GM11168 (cell line): Measurements from ENCODE around the gene CEP68.
"Not testable (repeated sequence)": the region's sequence is repeated elsewhere in the genome, so short reads cannot be mapped to it uniquely, and the experiment has no call there.

Experiments used
- in situ Hi-C: fragments of 300-500 bp; cut with MboI; formaldehyde crosslinking; loops from one replicate; pipeline ENCODE4 v1.12.0; 2022; ENCODE audit warnings: low sequenced_read_pairs; ENCODE audit not compliant: unreplicated experiment

CEP68 gene, protein sequence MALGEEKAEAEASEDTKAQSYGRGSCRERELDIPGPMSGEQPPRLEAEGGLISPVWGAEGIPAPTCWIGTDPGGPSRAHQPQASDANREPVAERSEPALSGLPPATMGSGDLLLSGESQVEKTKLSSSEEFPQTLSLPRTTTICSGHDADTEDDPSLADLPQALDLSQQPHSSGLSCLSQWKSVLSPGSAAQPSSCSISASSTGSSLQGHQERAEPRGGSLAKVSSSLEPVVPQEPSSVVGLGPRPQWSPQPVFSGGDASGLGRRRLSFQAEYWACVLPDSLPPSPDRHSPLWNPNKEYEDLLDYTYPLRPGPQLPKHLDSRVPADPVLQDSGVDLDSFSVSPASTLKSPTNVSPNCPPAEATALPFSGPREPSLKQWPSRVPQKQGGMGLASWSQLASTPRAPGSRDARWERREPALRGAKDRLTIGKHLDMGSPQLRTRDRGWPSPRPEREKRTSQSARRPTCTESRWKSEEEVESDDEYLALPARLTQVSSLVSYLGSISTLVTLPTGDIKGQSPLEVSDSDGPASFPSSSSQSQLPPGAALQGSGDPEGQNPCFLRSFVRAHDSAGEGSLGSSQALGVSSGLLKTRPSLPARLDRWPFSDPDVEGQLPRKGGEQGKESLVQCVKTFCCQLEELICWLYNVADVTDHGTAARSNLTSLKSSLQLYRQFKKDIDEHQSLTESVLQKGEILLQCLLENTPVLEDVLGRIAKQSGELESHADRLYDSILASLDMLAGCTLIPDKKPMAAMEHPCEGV

DNA sequence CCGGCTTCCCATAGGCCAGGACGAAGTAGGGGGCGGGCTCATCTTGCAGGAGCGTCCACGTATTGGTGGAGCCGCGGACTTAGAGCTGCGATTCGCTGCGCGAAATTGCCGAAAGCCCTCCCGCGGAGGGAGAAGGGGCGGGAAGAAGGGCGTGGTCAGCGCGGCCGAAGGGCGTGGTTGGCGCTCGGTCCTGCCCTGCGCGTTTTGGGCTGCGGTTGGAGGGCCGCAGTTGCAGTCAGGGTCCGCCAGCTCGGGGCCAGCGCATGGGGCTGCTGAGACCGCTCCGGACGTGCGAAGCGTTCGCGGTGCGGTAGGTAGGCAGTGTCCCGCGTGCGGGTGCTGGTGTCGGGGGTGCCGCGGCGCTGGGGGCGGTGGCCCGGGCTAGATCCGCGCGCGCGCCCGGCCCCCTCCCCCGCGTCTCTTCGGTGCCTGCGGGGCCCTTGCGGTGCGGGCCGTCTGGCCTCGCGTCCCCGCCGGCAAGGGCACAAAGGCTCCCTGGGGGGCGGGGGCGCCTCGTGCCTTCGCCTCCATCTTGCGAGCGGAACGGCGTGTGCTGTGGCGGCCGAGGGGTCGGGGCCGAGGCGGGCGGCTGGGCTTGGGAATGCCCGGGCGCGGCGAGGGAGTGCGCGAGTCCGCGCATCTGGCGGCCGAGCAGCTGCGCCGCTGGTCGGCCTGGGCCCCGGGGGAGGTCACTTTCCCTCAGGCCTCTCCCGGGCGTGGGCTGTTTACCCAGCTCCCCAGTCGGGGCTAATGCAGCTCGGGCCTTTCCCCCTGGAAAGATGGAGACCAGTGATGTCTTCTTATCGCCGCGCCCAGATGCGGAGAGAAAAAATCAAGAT is at the start of gene CEP68:
Gene CEP68 (plus strand): TSS at position 202 of the 839 bp plus-strand sequence. CDS start 13,029 bp downstream, outside the sequence.
- in situ Hi-C loops = no loop called here

DNA sequence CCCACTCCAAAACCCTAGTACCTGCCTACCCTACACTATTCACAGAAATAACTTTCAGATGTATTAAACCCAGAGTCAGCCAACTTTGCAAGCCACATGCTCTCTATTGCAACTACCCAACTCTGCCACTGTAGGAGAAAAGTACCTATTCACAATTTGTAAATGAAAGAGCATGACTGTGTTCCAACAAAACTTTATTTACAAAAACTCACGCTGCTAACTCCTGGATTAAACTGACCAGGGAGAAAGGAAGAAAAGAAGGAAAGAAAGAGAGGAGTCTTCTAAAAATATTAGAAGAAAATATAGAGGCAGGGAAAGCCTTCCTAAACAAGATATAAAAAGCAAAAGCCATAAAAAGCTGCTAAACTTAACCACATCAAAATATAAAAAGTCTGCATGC is 42.4 kb upstream of the CEP68 start:
- in situ Hi-C loops = no loop called here

DNA sequence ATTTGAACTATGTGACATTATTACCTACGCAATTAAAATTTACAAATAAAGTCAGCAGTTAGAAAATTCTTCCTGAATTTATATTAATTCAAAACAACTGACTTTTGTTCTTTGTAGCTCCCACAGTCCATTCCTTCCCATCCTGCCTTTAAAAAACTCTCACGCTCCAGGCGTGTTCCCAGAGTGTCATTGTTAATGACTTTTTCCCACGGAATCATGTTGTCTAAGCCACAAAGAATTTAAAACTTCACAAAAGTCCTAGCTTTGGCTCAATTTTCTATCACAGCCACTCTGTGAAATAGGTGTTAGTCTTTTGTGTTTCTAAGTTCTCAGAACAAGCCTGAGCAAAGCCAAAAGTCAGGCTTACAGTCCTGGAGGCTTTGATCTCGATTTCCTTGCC is 40.5 kb upstream of the CEP68 start:
- in situ Hi-C loops = no loop called here

DNA sequence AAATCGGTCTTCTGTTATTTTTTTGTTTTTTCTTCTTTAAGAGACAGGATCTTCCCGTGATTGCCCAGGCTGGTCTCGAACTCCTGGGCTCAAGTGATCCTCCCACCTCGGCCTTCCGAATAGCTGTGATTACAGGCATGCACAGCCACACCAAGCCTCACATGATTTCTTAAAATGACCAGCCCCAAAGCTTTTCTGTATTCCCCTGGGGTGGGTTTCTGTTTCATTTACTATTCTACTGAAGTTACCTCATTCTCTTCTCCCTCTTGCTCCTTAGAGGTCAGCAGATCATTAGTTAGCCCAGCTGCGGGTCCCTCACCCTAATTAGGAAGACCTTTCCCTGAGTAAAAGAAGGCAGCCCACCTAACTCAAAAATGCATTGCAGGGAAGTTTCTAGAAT is 39.4 kb upstream of the CEP68 start:
- in situ Hi-C loops = no loop called here

DNA sequence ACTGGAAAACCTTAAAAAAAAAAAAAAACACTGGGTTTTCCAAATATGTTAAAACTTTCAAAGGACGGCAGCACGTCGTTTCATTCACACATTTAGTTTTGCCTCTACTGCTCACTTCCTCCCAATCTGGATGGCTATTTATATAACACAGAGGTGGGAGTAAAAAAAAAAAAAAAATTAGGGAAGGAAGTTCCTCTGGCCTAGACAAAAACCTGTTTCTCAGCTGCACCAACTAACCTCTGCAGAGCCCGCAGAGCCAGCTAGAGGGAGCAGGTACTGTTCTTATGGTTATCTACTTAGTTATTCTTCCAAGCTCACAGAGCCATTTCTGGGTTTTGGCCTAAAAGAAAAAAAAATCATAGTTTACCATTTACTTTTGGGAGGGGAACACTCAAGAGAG is 38.9 kb upstream of the CEP68 start:
- in situ Hi-C loops = no loop called here

DNA sequence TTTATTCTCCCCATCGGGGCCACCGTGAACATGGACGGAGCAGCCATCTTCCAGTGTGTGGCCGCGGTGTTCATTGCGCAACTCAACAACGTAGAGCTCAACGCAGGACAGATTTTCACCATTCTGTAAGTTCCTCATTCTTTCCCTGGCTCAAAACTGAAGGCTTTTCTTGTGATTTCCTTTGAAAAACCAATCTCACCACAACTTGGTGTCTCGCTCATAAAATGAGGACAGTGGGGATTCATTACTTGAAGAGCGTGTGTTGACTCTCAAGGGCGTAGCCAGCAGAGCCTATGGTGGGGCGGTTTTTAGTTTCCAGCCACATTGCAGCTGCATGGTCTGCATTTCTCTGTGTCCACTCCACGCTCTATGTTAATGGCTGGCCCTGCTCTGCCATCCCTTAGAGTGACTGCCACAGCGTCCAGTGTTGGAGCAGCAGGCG is 38.1 kb upstream of the CEP68 start:
- in situ Hi-C loops = no loop called here

DNA sequence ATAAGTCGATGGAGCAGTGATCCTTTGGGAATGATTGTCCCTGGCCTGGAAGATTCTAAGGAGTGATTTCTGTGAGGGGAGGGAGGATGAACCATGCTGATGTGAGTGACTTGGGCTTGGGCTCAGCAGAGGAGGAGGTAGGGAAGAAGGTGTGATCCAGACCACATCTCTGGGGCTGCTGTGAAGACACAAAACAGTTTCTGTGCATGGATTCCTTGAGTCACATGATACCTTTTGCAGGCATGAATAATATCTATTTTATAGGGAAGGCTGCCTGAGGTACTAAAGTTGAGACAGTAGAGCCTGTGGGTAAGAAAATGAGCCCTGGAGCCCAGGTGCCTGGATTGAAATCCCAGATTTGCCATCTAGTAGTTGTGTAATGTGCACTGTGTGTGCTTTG is 37.2 kb upstream of the CEP68 start:
- in situ Hi-C loops = no loop called here

DNA sequence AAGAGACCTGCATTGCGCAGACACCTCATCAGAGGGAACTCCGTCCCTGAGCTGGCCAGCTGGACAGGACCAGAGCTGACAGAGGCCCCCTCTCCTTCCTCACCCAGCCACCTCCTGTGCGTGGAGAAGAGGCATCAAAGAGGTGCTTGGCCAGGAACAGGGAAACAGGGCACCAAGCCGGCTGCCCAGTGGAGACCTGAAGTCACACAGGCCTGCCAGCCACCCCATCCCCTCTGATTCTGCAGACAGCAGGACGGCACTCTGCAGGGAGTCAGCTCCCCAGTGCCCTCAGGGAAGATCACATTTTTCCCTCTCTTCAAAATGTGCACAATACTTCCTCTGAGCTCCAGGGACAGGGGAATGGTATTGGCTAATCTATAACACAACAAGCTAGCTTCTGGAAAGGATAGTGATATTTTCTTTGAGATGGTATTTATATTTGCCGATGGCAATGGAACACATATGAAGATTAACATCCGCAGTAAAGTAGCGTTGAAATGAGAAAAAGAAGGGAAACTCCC is 36.5 kb upstream of the CEP68 start:
- in situ Hi-C loops = no loop called here

DNA sequence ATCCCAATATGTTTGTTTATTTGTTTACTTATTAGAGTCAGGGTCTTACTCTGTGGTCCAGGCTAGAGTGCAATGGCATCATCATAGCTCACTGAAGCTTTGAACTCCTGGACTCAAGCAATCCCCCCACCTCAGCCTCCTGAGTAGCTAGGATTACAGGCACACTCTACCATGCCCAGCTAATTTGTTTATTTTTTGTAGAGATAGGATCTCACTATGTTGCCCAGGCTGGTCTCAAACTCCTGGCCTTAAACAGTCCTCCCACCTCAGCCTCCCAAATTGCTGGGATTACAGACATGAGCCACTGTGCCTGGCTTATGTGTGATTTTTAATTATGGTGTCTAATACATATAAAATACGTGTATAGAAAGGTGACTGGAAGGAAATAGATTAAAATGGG is 36.0 kb upstream of the CEP68 start:
- in situ Hi-C loops = not testable (repeated sequence)

DNA sequence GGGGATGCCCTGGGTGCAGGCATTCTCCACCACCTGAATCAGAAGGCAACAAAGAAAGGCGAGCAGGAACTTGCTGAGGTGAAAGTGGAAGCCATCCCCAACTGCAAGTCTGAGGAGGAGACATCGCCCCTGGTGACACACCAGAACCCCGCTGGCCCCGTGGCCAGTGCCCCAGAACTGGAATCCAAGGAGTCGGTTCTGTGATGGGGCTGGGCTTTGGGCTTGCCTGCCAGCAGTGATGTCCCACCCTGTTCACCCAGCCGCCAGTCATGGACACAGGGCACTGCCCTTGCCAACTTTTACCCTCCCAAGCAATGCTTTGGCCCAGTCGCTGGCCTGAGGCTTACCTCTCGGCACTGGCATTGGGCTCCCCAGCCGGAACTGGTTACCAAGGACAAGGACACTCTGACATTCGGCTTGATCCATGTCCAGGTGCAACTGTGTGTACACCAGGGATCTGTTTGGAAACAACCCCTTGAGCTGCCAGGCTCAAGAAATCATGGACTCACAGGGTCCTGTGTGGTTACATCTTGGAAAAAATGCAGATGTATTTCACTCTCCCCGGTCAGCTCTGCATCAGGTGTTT is 35.2 kb upstream of the CEP68 start:
- in situ Hi-C loops = no loop called here

DNA sequence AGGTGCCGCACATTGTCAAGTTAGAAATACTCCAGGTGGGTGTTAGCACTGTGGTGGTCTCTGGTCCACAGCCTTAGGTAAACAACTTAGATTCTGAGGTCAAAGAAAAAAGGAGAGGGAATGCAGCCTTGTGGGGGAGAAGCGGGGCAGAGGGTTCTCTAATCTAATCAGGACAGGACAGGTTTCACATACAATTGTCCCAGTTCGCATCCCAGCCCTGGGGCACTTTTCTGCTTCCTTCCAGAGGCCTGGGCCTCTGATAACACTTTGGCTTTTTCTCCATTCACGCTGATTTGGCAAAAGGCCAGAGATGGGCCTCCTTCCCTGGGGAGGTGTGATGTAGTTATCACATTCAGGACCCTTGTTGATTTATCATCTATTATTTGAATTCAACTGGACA is 34.5 kb upstream of the CEP68 start:
- in situ Hi-C loops = no loop called here

DNA sequence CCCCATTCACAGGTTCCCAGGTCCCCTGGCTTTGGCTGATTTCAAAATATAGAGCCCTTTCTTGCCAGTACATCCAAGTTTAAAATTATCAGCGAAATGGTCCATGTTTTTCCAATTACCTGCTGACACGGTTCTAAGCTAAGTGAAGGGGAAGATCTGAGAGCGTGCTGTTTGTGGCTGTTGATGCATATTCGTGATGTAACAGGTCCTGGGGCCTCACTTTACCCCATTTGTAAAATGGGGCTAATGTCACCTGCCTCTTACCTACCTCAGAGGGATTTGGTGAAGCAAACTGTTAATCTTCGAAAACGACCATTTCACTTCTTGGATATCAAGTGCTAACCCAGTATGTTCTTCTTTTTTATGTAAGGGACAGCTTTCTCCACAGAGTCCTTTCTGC is 34.0 kb upstream of the CEP68 start:
- in situ Hi-C loops = no loop called here

DNA sequence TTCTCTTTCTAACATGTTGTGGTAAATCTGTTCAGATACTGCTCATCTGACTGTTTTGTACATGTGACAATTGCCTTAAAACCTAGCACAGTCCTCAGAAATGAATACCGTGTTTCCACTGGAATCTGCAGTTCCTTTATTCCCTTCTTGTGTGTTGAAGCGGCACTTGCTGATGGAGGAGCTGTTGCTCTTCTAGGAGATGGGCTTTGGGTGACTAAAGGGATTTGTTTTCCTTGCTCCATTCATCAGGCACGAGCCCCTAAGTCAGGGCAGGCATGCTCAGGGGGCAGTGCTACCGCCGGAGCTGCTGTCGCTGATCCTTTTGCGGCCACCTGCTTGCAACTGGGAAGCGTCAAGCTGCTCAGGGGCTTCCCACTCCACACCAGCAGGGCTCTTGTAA is 32.5 kb upstream of the CEP68 start:
- in situ Hi-C loops = no loop called here

DNA sequence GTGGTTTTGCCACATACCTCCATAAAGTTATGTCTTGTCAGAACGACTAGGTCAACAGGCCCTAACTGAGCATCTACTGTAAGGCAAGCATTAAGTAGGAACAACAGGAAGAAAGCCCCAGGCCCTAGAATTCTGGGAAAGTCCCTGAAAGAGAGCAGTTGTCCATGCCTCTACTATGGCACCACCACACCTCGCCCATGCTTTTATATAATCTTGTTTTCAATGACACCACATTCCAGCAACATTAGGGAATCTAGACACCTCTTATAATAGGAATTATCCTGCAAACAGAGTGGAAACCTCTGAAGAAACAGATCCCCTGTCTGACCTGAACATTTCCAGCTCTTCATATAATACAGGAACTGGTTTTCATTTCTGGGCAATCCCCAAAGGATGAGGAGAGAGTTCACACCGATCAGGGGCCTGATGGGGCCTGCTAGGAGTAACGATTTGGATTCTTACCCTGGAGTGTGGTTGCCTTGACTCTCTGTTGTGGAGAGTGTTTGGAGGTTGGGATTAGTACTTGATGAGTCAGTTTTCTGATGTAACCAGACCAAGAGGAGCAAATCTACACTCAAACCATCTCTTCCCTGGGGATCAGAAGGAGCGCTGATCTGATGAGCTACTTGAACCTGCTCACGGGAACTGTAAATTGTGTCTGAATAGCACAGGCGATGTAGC is 31.9 kb upstream of the CEP68 start:
- in situ Hi-C loops = no loop called here

DNA sequence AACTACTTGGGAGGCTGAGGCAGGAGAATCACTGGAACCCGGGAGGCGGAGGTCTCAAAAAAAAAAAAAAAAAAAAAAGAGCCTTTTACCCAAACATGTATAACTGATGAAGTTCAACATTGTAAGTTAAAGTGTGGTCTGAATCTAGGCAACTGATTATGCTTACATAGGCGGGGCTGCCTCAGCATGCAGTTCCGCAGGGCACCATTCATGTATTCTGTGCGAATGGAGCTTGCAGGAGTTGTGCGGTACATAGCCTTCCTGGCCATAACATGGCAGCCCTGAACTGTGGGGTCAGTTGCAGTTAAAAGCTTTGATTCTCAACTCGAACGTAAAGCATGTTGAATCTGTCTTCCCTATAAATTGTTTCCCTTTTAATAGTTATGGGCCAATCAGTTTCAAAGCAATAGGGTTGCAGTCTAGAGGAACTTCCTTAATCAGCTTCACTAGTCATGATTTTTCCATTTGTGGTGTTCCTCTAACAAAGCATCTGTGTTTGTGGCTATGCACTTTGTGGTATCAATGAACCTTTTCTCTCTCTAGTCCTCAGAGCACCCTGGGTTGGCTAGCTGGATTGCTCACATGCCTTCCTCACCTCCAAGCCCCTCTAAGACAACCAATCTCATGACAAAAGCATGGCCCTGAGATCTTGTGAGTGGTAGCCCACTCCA is 30.6 kb upstream of the CEP68 start:
- in situ Hi-C loops = loop anchor here (25.0 kb wide), 1 partner anchor 388 kb away; no protein-coding TSS in a partner anchor

DNA sequence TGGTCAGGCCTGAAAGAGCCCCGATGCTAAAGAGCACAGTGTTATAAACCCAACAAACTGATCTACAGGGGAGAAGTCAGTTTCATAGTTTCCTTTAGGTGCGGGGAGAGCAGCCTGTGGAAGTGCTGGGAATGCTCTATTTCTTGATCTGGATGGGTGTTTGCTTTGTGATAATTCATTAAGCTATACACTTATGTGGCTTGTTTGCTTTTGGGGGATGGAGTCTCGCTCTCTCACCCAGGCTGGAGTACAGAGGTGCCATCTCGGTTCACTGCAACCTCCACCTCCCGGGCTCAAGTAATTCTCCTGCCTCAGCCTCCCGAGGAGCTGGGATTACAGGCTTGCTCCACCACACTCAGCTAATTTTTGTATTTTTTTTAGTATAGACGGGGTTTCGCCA is 30.1 kb upstream of the CEP68 start:
- in situ Hi-C loops = loop anchor here (25.0 kb wide), 1 partner anchor 389 kb away; no protein-coding TSS in a partner anchor

DNA sequence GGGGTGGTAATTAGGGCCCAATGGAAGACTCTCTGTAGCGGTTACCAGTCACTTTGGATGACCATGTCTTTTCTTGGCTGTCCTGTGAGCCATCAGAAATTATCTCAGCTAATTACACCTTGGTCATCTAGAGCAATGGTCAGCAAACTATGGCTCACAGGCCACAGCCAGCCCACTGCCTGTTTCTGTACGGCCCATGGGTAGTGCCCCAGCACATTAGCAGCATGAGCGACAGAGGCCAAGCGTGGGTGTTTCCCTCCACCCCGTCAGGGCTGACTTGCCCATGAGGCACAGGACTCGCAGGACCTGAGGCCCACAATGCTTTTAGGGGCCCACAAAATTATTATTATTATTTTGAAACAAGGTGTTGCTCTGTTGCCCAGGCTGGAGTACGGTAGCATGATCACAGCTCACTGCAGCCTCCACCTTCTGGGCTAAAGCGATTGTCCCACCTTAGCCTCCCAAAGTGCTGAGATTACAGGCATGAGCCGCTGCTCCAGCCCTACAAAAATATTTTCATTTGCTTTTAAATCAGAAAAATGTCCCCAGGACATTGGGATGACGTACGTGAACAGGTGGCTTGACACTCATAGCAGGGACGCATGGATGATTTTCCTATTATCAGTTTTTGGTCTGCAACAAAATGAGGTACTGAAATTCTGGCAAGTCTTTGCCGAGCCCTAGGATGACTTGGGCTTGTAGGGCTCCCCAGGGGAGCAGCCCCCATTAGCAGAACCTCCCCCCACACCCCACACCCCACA is 29.3 kb upstream of the CEP68 start:
- in situ Hi-C loops = loop anchor here (25.0 kb wide), 1 partner anchor 390 kb away; no protein-coding TSS in a partner anchor

DNA sequence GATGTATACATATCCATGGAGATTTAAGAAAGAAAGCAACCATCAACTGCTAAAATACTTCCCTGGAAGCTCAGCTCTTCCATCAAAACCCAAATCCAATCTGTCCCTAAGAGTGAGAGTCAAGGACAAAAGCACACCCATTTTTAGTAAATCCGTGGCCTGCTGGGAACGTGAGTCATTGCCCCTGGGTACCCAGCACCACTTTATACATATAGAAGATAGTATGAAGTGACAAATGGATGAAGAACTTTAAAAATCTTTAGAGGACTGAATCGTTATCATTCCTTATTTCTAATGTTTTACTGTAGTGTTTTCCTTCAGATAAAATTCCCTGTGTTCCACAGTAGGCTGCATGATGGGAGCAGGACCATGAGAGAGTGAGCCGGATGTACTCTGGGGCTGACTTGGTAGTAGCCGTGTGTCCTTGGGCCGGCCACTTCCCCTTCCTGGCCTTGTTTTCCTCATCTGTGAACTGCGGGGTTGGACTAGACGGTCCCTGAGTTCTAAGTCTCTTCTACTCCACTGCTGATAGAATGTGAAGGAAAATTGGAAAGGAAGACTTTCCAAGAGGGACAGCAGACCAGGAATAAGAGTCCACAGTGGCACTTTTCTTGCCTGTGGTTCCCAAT is 28.5 kb upstream of the CEP68 start:
- in situ Hi-C loops = loop anchor here (25.0 kb wide), 1 partner anchor 390 kb away; no protein-coding TSS in a partner anchor
